ENCODE measurements around the gene SCAMP4.
A peak's percentile ranks its signal among the peaks of the same experiment; 100 is the strongest.

The SCAMP4 gene

DNA sequence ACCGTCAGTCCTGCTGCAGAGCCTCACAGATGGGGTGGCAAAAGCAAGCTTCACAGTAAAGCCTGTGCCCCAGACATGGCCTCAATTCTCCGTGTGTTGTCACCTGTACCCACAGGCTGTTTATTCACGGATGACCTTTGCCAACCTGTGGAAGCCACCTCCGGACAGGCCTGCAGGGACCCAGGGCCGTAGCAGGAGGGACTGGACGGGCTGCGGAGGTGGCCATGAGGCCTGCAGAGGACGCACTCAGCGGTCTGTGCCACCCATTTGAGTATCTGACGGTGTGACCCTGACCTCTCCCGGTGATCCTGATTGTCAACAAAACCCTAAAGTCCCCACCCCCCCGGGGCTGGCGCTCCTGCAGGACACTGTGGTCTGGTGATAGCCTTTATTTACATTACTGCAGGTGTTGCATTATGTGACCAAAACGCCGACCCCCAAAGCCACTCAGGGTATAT lies 34.0 kb upstream of the SCAMP4 start:
- Histone ChIP-seq H3K27me3 (ENCODE audit: insufficient read depth, low read length, poor library complexity) (no peaks in the 10 kb centered on the region), H3K27ac (ENCODE audit: low read length) (no peak overlapping the region), H3K36me3 (ENCODE audit: insufficient read depth, low read length) (peaks cover 28% of the 10 kb centered on the region), H3K79me2 (ENCODE audit: insufficient read depth, low read length) (peaks cover 62% of the 10 kb centered on the region), H3K4me3 (ENCODE audit: low read depth in 1 of 2, low read length in 2 of 2) (no peak overlapping the region), H3K9ac (ENCODE audit: low read depth, low read length) (no peak overlapping the region), H2AFZ (ENCODE audit: low read depth, low read length) (no peak overlapping the region), H3K4me1 (ENCODE audit: insufficient read depth, low read length) (peaks cover 26% of the 10 kb centered on the region), H4K20me1 (ENCODE audit: insufficient read depth, low read length) (peaks cover 36% of the 10 kb centered on the region), H3K9me3 (ENCODE audit: insufficient read depth, low read length, severe bottlenecking) (no peaks in the 10 kb centered on the region), H3K4me2 (ENCODE audit: insufficient read depth, low read length) (no peak overlapping the region)
- ATAC-seq (ENCODE audit: insufficient read depth, low read depth) = no peak
- TF ChIP-seq EZH2 (IDR thresholded peaks at IDR 0.05; ENCODE audit: borderline replicate concordance, low read depth, low read length, severe bottlenecking) = no peak
- TF ChIP-seq, protein P1, sequence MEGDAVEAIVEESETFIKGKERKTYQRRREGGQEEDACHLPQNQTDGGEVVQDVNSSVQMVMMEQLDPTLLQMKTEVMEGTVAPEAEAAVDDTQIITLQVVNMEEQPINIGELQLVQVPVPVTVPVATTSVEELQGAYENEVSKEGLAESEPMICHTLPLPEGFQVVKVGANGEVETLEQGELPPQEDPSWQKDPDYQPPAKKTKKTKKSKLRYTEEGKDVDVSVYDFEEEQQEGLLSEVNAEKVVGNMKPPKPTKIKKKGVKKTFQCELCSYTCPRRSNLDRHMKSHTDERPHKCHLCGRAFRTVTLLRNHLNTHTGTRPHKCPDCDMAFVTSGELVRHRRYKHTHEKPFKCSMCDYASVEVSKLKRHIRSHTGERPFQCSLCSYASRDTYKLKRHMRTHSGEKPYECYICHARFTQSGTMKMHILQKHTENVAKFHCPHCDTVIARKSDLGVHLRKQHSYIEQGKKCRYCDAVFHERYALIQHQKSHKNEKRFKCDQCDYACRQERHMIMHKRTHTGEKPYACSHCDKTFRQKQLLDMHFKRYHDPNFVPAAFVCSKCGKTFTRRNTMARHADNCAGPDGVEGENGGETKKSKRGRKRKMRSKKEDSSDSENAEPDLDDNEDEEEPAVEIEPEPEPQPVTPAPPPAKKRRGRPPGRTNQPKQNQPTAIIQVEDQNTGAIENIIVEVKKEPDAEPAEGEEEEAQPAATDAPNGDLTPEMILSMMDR (IDR thresholded peaks at IDR 0.05; ENCODE audit: borderline replicate concordance, extremely low read depth, low read length, poor library complexity, severe bottlenecking) = no peak
- no peak for DNase-seq

DNA sequence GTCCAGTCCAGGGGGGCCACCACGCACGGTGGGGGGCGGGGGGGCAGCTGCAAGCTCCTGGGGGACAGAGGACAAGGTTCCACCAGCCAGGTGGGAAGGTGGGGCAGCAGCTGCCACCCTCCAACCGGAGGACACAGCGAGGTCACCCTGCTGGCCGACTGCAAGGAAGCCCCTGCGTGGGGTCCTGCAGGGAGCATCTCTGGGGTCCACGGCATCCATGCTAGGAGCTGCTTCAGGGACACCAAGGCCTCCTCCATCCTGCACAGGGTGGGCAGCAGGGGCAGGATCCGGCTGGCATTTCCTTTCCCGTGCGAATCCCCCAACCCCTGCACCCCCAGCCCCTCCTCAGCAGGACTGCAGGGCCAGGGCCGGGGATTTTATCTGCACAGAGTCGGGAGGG lies 33.6 kb upstream of the SCAMP4 start:
- Histone ChIP-seq H3K27me3 (ENCODE audit: insufficient read depth, low read length, poor library complexity) (no peaks in the 10 kb centered on the region), H4K20me1 (ENCODE audit: insufficient read depth, low read length) (peaks cover 36% of the 10 kb centered on the region), H3K4me2 (ENCODE audit: insufficient read depth, low read length) (no peak overlapping the region), H3K27ac (ENCODE audit: low read length) (no peak overlapping the region), H3K9me3 (ENCODE audit: insufficient read depth, low read length, severe bottlenecking) (no peaks in the 10 kb centered on the region), H3K9ac (ENCODE audit: low read depth, low read length) (no peak overlapping the region), H3K4me3 (ENCODE audit: low read depth in 1 of 2, low read length in 2 of 2) (no peak overlapping the region), H3K36me3 (ENCODE audit: insufficient read depth, low read length) (peaks cover 28% of the 10 kb centered on the region), H2AFZ (ENCODE audit: low read depth, low read length) (no peak overlapping the region), H3K4me1 (ENCODE audit: insufficient read depth, low read length) (peaks cover 31% of the 10 kb centered on the region), H3K79me2 (ENCODE audit: insufficient read depth, low read length) (peaks cover 63% of the 10 kb centered on the region)
- DNase-seq (no peak), ATAC-seq (ENCODE audit: insufficient read depth, low read depth) (no peak)
- TF ChIP-seq, protein P1 (IDR thresholded peaks at IDR 0.05; ENCODE audit: borderline replicate concordance, extremely low read depth, low read length, poor library complexity, severe bottlenecking) = no peak
- no peak for TF ChIP-seq EZH2 (IDR thresholded peaks at IDR 0.05; ENCODE audit: borderline replicate concordance, low read depth, low read length, severe bottlenecking)

DNA sequence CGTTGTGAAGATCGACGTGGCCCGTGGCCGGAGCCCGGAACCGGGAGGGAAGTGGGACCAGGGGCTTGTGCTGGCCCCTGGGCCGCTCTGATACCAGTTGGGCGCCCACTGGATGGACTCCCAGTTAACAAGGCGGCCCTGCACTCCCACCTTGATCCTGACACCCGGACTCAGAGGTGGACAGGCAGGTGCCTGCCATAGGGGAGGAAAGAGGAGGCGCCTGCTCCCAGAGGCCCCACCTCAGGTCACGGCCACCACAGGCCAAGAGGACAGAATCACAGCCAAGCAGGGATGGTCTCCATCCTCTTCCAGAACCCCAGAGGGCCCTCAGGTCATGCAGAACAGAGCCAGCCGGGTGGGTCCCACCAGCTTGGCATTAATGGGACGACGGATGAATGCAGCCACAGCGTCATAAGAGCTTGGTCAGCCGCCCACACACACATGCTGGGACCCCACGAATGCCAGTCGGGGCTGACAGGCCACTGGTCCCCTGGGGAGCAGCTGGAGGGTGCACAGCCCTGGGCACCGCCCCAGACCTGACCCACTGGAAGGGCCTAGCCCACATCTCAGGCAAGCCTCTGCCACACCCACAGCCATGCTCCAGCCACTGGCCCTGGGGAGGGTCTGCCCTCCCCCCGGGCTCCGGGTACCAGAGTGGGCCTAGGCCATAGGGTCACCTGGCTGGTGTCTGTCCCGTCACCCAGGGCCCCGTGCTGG lies 32.2 kb upstream of the SCAMP4 start:
- Histone ChIP-seq H3K36me3 (ENCODE audit: insufficient read depth, low read length) (peaks cover 28% of the 10 kb centered on the region), H4K20me1 (ENCODE audit: insufficient read depth, low read length) (peaks cover 36% of the 10 kb centered on the region), H2AFZ (ENCODE audit: low read depth, low read length) (no peak overlapping the region), H3K9ac (ENCODE audit: low read depth, low read length) (peak overlapping the region; percentile 98; the same call in 1 of the 2 replicates), H3K9me3 (ENCODE audit: insufficient read depth, low read length, severe bottlenecking) (no peaks in the 10 kb centered on the region), H3K27ac (ENCODE audit: low read length) (no peak overlapping the region), H3K4me2 (ENCODE audit: insufficient read depth, low read length) (peak overlapping the region; percentile 83), H3K79me2 (ENCODE audit: insufficient read depth, low read length) (peaks cover 63% of the 10 kb centered on the region), H3K4me1 (ENCODE audit: insufficient read depth, low read length) (peaks cover 32% of the 10 kb centered on the region), H3K4me3 (ENCODE audit: low read depth in 1 of 2, low read length in 2 of 2) (no peak overlapping the region), H3K27me3 (ENCODE audit: insufficient read depth, low read length, poor library complexity) (no peaks in the 10 kb centered on the region)
- DNase-seq = no peak
- TF ChIP-seq, protein P1 (IDR thresholded peaks at IDR 0.05; ENCODE audit: borderline replicate concordance, extremely low read depth, low read length, poor library complexity, severe bottlenecking) = no peak
- TF ChIP-seq EZH2 (IDR thresholded peaks at IDR 0.05; ENCODE audit: borderline replicate concordance, low read depth, low read length, severe bottlenecking) = no peak
- no peak for ATAC-seq (ENCODE audit: insufficient read depth, low read depth)

Measured in DND-41 (cell line).